ENCODE measurements around the gene POLR1A. TPM values are rescaled to one million over a fixed set of nuclear protein-coding genes. Genes with fewer than 3 reads are reported as not detected.

The POLR1A gene
- total and polyA plus RNA-seq, 2 of the 8 experiments (the other 6 are each of a cell fraction or from before 2014, with no cell fraction given), result 8.9 to 58.1 TPM

GRCh38 chr2:86142436-86143257 is 37.0 kb upstream of the POLR1A start:
- Histone ChIP-seq H3K23ac (ENCODE audit: insufficient read length) (no peak overlapping the region), H3K4me3 (ENCODE audit: extremely low read depth in 1 of 4, insufficient read depth in 2 of 4, low read depth in 3 of 4, low read length in 4 of 4) (no peak overlapping the region), H3K36me3 (ENCODE audit: control insufficient read depth in 2 of 4, insufficient read depth in 4 of 4, low read length in 3 of 4) (peaks cover 21 to 74% (median 47%) of the 10 kb centered on the region in 4 experiments), H3K18ac (ENCODE audit: extremely low read depth, low read length) (no peak overlapping the region), H4K8ac (ENCODE audit: extremely low read depth, insufficient read depth, low read length) (no peak overlapping the region), H3K9me3 (ENCODE audit: insufficient read depth in 2 of 2, low read depth in 1 of 2, low read length in 1 of 2) (no peaks in the 10 kb centered on the region), H2AK5ac (ENCODE audit: low read depth, low read length) (no peak overlapping the region), H3K4ac (replicated peaks; ENCODE audit: insufficient read length, low read depth, low read length) (no peak overlapping the region), H3K9ac (replicated peaks in 1 of 4; ENCODE audit: extremely low read depth in 1 of 4, low read depth in 3 of 4, low read length in 3 of 4) (no peak overlapping the region), H2BK20ac (ENCODE audit: low read length) (no peak overlapping the region), H3K4me1 (replicated peaks in 1 of 4; ENCODE audit: control insufficient read depth in 3 of 4, insufficient read depth in 4 of 4, low read length in 3 of 4) (no peaks in the 10 kb centered on the region), H3K27ac (ENCODE audit: low read depth, low read length) (no peak overlapping the region), H2BK120ac (replicated peaks; ENCODE audit: low read depth, low read length) (no peak overlapping the region), H4K5ac (ENCODE audit: insufficient read length, low read depth, low read length) (no peak overlapping the region), H3K23me2 (ENCODE audit: low read depth, low read length) (no peaks in the 10 kb centered on the region), H2BK5ac (ENCODE audit: low read depth, low read length) (no peak overlapping the region), H2BK15ac (ENCODE audit: low read length) (no peak overlapping the region), H3K79me2 (ENCODE audit: control insufficient read depth in 1 of 2, insufficient read depth in 2 of 2, low read length in 2 of 2) (no peaks in the 10 kb centered on the region), H3K4me2 (ENCODE audit: insufficient read depth in 1 of 2, low read depth in 2 of 2, low read length in 2 of 2) (no peak overlapping the region), H3K79me1 (ENCODE audit: low read depth, low read length) (no peaks in the 10 kb centered on the region), H3K14ac (ENCODE audit: insufficient read length) (no peak overlapping the region), H4K20me1 (replicated peaks in 1 of 2; ENCODE audit: control insufficient read depth in 1 of 2, insufficient read depth in 2 of 2, low read length in 2 of 2) (peaks cover 0 to 5% of the 10 kb centered on the region in 2 experiments), H2AFZ (ENCODE audit: low read length) (no peak overlapping the region), H3K56ac (replicated peaks; ENCODE audit: insufficient read length, low read depth, low read length) (no peak overlapping the region), H3K27me3 (replicated peaks in 1 of 4; ENCODE audit: control insufficient read depth in 3 of 4, extremely low read depth in 1 of 4, insufficient read depth in 3 of 4, low read length in 3 of 4) (no peaks in the 10 kb centered on the region), H2BK12ac (ENCODE audit: low read depth, low read length) (no peak overlapping the region), H4K91ac (replicated peaks; ENCODE audit: insufficient read length, low read length) (no peak overlapping the region)
- ChIA-PET POLR2A (ENCODE audit: partially characterized antibody) (interaction anchor here (0.6 to 3.5 kb wide), 11 partner anchors 8 to 55 kb away, joined by 3 to 24 read pairs (median 3); partner anchors contain the start of genes POLR1A and PTCD3), CTCF (ENCODE audit: partially characterized antibody) (interaction anchor here (1.8 kb wide), 1 partner anchor 305 kb away, joined by 3 read pairs; no protein-coding TSS in a partner anchor)
- FAIRE-seq (no peak), DNase-seq (ENCODE audit: low read depth in 1 of 2, low spot score in 2 of 2) (no peak)
- WGBS, 2 experiments (ENCODE audit: extremely low coverage in 1 of 2, insufficient coverage in 1 of 2, insufficient read length in 1 of 2, insufficient replicate concordance in 2 of 2, low coverage in 1 of 2, low lambda C conversion rate in 2 of 2, missing lambda C conversion rate in 1 of 2), result 78% methylated on average over 3 of the region's 3 CpGs; no CpG with 5 or more reads in 1 of the 2 experiments
- no peak for TF ChIP-seq ATF3 (IDR thresholded peaks at IDR 0.05; ENCODE audit: insufficient read depth, low read depth, low read length)
- TF ChIP-seq MAFK (IDR thresholded peaks at IDR 0.05; ENCODE audit: low read depth, low read length), result no peak
- TF ChIP-seq GABPA (IDR thresholded peaks at IDR 0.05; ENCODE audit: borderline replicate concordance, insufficient read depth, low read length), result no peak
- TF ChIP-seq CHD2 (IDR thresholded peaks at IDR 0.05; ENCODE audit: low read length), result no peak
- no peak for TF ChIP-seq USF2 (IDR thresholded peaks at IDR 0.05; ENCODE audit: low read length)
- no peak for TF ChIP-seq RFX5 (IDR thresholded peaks at IDR 0.05; ENCODE audit: borderline replicate concordance, low read depth, low read length)
- TF ChIP-seq NRF1 (IDR thresholded peaks at IDR 0.05; ENCODE audit: low read depth, low read length), result no peak
- no peak for TF ChIP-seq TEAD4 (IDR thresholded peaks at IDR 0.05; ENCODE audit: low read depth, low read length)
- no peak for TF ChIP-seq RXRA (IDR thresholded peaks at IDR 0.05; ENCODE audit: insufficient read depth, low read depth, low read length)
- no peak for TF ChIP-seq HDAC2 (IDR thresholded peaks at IDR 0.05; ENCODE audit: borderline replicate concordance in 1 of 2, low read depth in 2 of 2, low read length in 2 of 2)

Measured in H1 (cell line).